Endometrial microvascular endothelial cells (primary cell): Measurements from ENCODE around the gene ADAM20. TPM values are rescaled to one million over a fixed set of nuclear protein-coding genes. Genes with fewer than 3 reads are reported as not detected.
"Not testable (repeated sequence)": the region's sequence is repeated elsewhere in the genome, so short reads cannot be mapped to it uniquely, and the experiment has no call there.

ENCODE experiments used
- in situ Hi-C: cut with HindIII; loops from 2 replicates; pipeline ENCODE4 v1.10.0; 2017; ENCODE audit warnings: low sequenced_read_pairs, low pct_unique_long_range_greater_than_20kb; ENCODE audit errors: inconsistent ontology term
- total RNA-seq: library from RNA; depleted of rRNA; stranded (reverse); fragments of >200 nt; gene quantifications from one replicate; pipeline ENCODE4 v1.2.3, GENCODE V29; 2015; ENCODE audit errors: inconsistent ontology term

The ADAM20 gene
- total RNA-seq: not detected

DNA sequence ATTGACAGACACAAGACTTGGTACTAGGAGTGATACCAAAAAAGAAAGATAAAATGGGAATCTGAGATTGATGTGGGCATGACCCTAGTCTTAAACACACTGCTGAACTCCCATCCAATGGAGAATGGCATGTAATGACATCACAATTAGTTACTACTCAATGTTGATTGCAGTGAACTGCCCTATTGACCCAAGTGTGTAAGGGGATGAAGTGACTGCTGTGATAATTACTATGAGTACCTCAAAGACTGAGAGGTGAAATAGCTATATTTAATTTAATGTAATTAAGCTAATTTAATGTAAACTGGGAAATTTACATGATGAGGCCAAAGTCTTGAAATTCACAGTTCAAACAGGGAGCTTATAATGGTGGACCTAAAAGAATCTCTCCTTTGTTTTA is at the start of gene ADAM20:
Gene ADAM20, minus strand, starts transcription at position 101 of the 400 bp plus-strand sequence. CDS start 10,247 bp downstream, outside the sequence.
- in situ Hi-C loops: no loop called here

DNA sequence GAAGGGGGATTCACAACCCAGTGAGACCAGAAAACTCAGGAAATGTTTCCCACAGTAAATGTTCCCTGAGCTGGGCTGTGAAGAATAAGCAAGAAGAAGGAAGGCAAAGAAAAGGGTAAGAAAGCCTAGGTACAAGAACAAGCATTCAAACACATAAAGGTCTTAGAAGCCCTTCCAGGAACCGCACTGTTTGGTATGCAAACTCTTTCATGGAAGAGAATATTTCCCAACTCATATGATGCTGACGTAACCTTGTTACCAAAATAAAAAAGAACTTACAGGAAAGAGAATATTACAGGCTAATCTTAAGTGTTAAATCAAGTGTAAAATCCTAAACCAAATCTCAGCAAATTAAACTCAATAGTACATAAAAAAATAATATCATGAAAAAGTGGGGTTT is 42.1 kb upstream of the ADAM20 start:
- in situ Hi-C loops: no loop called here

DNA sequence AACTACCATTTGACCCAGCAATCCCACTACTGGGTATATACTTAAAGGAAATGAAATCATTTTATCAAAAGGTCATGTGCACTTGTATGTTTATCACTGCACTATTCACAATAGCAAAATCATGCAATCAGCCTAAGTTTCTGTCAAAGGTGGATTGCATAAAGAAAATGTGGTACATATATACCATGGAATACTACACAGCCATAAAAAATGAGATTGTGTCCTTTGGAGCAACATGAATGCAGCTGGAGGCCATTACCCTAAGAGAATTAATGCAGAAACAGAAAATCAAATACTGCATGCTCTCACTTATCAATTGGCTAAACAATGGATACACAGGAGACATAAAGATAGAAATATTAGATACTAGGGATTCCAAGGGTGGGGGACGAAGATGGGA is 38.2 kb upstream of the ADAM20 start:
- in situ Hi-C loops: no loop called here

DNA sequence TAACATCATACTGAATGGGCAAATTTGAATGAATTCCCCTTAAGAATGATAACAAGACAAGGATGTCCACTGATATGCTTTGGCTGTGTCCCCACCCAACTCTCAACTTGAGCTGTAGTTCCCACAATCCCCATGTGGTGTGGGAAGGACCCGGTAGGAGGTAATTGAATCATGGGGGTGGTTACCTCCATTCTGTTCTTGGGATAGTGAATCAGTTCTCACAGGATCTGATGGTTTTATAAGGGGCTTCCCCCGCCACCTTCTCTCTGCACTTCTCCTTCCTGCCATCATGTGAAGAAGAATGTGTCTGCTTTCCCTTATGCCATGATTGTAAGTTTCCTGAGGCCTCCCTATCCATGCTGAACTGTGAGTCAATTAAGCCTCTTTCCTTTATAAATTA is 36.3 kb upstream of the ADAM20 start:
- in situ Hi-C loops: no loop called here

DNA sequence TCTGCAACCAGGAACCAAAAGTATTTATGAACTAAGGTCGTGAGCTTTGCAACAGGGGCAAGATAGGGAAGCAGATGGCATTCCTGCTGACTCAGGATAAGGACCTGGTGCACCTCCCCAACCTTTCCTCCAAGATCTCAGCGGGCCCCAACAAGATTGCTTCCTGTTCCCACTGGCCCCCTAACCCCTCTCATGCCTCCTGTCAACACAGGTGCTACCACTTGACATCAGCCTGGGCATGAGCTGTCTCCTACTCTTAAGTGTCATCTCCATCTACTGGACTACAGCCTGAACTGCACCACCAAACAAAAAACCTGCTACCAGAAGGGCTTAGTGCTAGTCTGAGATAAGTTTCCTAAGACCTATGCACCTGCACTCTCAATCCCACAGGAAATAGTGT is 33.0 kb upstream of the ADAM20 start:
- in situ Hi-C loops: no loop called here

DNA sequence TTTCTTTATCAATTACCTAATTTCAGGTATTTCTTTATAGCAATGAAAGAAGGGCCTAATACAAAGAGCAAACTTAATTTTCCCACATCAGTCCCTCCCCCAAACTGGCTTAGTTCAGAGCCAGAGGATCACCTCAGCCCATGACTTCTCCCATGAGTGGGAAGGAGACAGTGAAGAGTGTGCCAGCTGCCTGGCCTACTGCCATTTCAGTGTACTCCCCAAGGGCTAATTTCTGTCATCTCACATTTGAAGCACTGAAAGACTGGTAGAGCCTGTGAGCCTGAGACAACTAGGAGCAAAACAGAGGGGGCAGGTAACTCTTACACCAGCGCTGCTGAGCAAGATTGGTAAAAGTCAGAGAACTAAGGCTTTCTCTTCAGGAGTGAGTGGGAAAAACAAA is 29.1 kb upstream of the ADAM20 start:
- in situ Hi-C loops: no loop called here

DNA sequence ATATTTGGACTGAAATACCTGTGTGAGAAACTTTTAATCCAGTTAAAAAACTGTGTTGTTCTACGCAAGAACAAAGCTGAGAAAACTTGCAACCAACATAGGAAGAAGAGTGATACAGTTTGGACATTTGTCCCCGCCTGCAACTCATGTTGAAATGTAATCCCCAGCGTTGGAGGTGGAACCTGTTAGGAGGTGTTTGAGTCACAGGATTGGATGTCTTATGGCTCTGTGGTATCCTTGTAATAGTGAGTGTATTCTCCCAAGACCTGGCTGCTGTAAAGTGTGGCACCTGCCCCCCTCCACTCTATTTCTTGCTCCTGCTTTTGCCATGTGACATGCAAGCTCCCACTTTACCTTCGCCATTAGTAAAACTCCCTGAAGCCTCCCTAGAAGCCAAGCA is 28.6 kb upstream of the ADAM20 start:
- in situ Hi-C loops: no loop called here

DNA sequence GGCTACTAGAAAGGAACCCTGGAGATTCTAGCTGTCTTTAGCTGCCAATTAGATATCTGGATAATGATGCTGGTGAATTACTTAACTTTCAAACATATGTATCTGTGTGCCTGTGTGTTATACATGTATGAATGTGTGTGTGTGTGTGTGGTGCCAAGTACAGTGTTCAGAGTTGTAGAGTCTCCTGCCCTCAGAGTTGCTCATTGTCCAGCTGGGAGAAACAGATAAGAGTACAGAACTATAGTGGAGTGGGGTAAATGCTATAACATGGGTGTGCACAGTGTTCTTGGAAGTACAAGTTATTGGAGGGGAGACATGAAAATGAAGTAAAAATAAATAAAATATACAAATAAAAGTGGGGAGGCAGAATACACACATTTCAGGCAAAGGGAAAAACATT is 23.6 kb upstream of the ADAM20 start:
- in situ Hi-C loops: no loop called here

DNA sequence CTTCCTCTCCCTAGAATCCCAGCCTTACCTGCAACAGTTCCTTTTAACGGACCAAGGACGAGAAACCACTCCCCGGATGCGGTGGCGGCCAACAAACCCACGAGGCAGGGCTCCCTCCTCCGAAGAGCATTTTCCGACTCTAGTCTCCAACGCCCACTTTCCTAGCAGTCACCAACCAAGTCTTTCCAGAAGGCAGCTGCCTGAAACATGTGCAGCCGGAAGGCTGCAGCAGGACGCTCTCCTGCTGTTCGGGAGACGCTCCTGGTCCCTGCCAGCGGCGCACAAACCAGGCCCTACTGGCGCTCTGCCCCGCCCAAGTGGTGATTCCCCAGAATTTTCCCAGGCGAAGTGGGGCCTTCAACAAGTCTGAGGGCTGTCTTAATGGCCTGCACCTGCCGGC is 21.1 kb upstream of the ADAM20 start:
- in situ Hi-C loops: no loop called here

DNA sequence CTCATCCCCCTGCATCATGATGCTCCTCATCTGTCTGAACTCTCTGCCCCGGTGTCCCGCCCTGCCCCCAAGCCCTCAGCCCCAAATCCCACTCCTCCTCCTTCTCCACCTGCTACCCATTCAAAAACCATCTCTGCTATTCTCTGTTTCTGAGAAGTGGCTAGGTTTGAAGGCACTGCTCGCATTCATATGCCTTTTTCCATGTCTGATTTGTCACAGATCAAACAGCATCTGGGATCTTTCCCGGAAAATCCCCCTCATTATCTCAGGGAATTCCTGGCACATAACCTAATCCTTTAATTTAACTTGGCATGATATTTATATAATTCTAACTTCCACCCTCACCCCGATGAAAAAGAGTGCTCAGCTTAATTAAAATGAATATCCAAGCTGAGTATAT is 3.3 kb upstream of the ADAM20 start:
- in situ Hi-C loops: no loop called here

DNA sequence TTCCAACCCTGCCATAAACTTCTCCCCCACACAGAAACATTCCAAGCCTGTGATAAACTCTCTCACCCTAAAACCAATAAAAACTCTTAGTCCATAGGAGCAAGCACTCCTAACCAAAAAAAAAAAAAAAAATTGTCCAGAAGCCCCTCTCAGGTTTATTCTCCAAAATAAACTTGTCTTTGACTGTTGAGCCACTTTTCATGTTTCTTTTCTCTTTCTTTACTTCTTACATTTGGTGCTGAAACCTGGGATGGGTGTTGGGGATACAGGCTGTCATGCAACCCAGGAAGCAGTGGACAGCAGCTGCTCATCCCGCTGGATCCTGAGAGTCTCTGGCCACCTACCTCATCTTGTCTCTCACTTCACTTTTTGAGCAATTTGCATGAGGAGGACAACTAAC is 2.0 kb upstream of the ADAM20 start:
- in situ Hi-C loops: no loop called here

DNA sequence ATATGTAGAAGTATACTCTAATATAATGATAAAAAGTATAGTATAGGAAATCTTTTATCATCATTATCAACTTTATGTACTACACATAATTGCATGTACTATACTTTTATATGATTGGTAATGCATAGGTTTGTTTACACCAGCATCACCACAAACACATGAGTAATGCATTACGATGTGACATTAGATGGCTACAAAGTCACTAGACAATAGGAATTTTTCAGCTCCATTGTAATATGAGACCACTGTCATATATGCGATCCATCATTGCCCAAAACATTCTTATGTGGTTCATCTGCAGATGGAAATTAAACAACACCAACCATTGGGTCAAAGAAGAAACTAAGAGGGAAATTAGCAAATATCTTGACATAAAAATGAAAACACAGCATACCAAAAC is 4.4 kb downstream of the ADAM20 start:
- in situ Hi-C loops: no loop called here

DNA sequence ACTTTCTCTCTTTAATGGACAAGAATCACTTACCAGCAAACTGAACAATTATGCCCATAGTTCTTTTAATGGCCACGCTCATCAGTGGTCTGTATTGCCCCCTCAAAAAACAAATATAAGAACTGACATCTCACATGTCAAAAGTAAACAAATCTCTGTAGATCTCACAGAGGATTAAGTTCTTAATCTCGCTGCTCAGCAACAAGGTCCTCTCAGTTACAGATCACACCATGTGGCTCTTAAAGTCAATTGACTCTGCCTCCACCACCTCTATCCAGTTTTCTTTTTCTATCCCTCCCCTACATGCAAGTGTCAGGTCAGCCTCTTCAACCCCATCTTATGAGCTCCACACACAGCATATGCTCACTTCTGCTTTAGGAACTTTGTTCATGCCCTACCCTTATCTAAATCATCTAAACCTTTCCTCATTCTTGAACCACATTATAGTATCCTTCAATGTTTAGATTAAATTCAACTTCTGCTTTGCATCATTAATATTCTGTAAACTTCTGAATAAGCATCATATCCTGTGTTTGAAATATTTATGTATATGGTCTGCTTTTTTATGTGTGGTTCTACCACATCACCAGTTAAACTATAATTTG is 7.2 kb downstream of the ADAM20 start:
- in situ Hi-C loops: no loop called here

DNA sequence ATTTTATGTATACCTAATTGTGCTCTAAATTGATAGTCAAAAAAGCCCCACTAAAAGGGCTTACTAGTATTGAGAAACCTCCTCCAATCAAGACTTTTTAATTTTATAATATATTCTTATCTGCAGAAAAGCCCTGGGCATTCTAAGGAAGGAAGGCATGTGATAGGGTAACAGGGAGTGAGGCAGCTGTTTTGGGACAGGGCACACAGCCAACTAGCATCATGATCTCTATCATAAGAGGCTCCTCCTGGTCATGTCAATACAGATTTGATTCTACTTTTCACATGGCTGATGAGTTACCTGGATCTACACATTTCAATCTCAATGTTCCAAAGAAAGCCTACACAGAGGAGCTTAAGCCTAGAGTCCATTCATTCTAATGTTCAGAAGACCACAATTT is 9.1 kb downstream of the ADAM20 start:
- in situ Hi-C loops: no loop called here

DNA sequence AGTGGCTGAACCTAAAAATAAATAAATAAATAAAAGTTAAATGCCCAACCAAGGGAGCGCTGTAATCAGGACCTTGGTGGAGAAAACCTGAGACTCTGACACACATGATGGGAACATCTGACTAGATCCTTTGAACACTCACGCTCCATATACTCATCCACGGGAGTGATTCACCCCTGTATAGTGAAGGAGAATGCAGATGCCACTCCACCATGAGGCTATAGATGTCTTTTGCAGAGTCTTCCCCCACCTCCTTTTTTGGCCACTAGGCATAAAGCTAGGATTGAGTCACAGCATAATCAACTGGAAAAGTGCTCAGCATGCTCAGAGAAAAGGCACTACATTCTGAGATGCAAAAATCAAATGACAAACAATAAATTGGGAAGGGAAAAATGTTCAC is 19.0 kb downstream of the ADAM20 start:
- in situ Hi-C loops: no loop called here

DNA sequence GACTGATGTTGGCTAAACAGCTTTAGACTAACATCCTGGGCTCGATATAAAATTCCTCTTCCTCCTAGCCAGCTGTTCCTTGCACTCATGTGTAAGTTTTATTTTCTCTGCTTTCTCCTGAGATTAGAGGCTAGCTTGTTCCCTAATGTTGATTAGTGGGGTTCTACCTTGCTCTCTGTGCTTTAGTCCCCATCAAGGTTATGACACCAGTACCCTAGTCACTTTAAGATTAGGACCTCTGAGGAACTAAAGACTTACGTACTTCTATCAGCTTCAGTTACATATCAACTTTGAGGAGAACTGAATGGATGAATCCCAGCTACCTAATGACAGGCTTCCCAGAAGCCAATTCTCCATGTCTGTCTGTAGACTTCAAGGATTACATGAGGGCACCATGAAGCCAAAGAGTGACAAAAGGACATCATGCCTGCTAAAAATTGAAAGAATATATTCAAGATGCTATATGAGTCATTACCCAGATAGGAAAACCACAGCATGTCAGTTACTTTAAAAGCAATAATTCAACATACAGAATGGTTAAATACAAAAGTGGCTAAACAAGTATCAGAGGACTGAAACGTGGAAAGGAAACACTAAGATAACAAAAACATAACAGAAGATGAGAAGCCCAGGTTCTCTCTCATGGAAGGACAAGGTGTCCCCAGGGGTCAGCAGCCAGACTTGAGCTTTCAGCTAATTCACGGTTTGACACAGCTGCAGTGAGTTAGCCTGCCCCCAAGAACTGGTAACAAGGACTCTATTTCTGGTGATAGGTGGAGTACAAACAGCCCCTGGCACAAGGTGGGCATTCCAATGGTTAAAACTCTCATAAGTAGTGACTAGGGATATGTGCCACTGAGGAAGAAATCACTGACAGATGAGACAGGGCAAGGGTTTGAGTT is 20.4 kb downstream of the ADAM20 start:
- in situ Hi-C loops: no loop called here

DNA sequence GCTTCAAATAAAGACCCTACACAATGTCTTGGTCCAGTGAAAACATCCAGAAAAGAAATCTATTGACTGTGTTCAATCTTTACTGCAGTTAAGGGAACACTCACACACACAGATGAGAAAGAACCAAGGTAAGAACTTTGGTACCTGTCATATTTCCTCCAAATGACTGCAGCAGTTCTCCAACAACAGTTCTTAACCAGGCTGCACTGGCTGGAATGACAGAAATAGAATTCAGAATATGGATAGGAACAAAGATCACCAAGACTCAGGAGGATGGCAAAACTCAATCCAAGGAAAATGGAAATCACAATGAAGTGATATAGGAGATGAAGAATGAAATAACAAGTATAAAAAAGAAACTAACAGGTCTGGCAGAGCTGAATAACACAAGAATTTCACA is 36.6 kb downstream of the ADAM20 start:
- in situ Hi-C loops: no loop called here

DNA sequence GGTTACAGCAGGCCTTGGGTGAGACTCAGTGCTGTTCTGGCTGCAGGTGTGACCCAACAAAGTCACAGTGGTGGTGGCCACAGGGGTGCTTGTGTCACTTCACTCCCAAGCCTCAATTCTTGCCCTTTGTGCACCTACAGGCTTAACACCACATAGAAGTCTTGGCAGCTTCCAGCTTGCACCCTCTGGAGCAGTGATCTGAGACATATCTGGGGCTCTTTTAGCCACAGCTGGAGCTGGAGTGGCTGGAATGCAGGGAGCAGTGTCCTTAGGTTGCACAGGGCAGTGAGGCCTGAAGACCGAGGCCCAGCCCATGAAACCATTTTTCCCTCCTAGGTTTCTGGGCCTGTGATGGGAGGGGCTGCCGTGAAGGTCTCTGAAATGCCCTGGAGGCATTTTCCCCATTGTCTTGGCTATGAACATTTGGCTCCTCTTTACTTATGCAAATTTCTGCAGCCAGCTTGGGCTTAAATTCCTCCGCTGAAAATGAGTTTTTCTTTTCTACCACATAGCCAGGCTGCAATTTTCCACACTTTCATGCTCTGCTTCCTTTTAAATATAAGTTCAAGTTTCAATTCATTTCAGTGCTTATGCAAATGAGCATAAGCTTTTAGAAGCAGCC is 45.1 kb downstream of the ADAM20 start:
- in situ Hi-C loops: no loop called here

DNA sequence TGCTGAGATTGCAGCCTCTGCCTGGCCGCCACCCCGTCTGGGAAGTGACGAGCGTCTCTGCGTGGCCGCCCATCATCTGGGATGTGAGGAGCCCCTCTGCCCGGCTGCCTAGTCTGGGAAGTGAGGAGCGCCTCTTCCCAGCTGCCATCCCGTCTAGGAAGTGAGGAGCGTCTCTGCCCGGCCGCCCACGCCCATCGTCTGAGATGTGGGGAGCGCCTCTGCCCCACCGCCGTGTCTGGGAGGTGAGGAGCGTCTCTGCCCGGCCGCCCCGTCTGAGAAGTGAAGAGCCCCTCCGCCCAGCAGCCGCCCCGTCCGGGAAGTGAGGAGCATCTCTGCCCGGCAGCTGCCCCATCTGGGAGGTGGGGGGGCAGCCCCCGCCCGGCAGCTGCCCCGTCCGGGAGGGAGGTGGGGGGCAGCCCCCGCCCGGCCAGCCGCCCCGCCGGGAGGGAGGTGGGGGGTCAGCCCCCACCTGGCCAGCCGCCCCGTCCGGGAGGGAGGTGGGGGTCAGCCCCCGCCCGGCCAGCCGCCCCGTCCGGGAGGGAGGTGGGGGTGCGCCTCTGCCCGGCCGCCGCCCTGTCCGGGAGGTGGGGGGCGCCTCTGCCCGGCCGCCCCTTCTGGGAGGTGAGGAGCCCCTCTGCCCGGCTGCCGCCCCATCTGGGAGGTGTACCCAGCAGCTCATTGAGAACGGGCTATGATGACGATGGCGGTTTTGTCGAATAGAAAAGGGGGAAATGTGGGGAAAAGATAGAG is 57.3 kb downstream of the ADAM20 start:
- in situ Hi-C loops: not testable (repeated sequence)
